ENCODE measurements around the gene PKNOX2.

The PKNOX2 gene

GRCh38 chr11:125177543-125177942 lies 13.0 kb downstream of the PKNOX2 start:
- no peak for TF ChIP-seq CTCF (conservative IDR thresholded peaks at IDR 0.05; ENCODE audit: low read depth, low read length)
- DNase-seq (ENCODE audit: low read depth), result no peak
- no peak overlapping the region for H3K4me3 ChIP-seq (ENCODE audit: low read depth, low read length)

DNA sequence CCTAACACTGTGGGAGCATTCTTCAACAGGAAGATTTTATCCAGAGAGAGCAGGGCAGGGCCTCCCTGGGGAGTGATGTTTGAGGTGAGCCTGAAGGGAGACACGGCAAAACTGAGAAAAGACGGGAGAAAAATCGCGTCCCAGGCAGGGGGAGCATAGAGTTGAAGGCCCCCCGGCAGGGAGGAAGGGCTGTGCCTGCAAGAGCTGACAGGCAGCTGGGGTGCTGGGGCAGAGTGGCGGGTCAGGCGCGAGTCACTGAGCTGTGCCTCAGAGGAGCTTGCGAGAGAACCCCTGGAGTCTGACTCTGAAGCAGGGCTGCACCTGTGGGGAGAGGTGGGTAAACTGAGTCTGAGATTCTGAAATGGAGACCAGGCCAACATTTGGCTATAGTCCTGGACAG lies 14.8 kb downstream of the PKNOX2 start:
- no peak for DNase-seq (ENCODE audit: low read depth)
- TF ChIP-seq CTCF (conservative IDR thresholded peaks at IDR 0.05; ENCODE audit: low read depth, low read length), result no peak
- H3K4me3 ChIP-seq (ENCODE audit: low read depth, low read length), result no peak overlapping the region

- no peak for DNase-seq (ENCODE audit: low read depth)
- no peak for TF ChIP-seq CTCF (conservative IDR thresholded peaks at IDR 0.05; ENCODE audit: low read depth, low read length)
- no peak overlapping the region for H3K4me3 ChIP-seq (ENCODE audit: low read depth, low read length)
Measured at GRCh38 chr11:125179895-125180294, 15.3 kb downstream of the PKNOX2 start.

DNA sequence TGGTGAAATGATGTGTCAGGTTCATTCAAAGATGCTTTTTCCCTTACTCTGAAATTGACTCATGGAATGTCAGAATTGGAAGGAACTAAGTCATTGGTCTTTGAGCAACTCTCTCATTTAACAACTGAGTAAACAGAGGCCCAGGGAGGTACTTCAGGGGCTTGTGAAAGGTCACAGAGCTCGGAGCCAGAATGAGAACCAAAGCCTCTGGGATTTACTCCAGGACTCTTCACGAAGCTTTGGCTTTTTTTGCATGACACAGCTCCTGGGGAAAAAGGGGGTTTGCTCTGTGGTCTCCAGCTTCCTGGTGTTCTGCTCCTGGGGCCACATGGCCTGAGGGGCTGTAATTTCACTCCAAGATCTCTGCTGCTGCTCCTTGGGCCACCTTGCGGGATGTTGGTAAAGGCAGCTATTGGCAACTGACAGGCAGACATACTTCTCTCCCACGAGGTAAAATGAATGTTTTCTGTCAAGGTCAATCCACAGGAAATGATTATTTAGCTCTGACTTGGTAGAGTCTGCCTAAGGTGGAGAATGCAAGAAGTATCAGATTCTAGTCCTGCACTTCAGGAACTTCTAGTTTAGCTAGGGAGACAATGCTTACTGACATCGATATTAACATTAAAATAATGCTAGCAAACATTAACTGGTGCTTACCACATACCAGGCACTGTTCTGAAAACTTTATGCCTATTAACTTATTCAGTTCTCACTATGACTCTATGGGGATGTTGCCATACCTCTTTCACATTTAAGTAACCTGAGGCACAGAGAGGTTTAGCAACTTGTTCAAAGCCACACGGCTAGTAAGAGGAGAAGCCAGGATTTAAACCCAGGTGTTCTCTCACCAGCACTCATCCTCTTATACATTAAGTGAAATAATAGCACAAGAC lies 16.1 kb downstream of the PKNOX2 start:
- no peak overlapping the region for H3K4me3 ChIP-seq (ENCODE audit: low read depth, low read length)
- DNase-seq (ENCODE audit: low read depth), result peak; percentile 81
- peak; percentile 27 for TF ChIP-seq CTCF (conservative IDR thresholded peaks at IDR 0.05; ENCODE audit: low read depth, low read length)

DNA sequence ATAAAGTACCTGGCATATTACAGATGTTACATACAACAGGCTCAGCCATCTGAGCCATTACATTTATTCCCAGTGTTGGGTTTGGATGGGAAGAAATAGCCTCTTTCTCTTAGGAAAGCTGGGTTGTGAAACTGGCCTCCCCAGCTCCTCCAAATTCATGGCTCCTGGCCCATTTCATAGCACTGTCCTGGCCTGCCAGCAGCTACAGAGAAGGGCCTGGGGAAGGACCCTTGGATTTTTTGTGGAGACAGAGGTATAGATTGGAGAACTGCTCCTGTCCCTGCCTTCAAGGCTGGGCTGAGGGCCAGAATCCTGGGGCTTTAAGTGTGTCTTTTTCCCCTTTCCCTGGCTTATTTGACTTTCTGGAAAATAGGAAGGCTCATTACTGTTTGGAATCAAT lies 18.0 kb downstream of the PKNOX2 start:
- no peak for DNase-seq (ENCODE audit: low read depth)
- TF ChIP-seq CTCF (conservative IDR thresholded peaks at IDR 0.05; ENCODE audit: low read depth, low read length), result no peak
- no peak overlapping the region for H3K4me3 ChIP-seq (ENCODE audit: low read depth, low read length)

DNA sequence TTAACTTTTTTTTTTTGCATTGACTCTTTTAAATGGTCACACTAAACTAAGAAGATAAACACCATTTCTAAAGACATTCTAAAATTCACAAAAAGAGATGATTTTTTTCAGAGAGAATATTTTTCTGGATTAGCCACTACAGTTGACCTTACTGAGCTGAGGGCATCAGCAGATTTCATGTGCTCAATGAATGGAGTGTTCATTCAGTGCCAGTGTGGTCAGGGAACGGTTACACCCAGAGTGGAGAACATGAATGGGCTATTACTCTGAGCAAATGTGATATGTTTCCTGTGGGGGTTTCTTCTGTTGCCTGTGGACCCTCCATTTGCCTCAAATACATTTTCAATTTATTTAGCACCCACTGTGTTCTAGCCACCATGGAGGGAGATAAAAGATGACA lies 19.1 kb downstream of the PKNOX2 start:
- TF ChIP-seq CTCF (conservative IDR thresholded peaks at IDR 0.05; ENCODE audit: low read depth, low read length), result no peak
- H3K4me3 ChIP-seq (ENCODE audit: low read depth, low read length), result no peak overlapping the region
- DNase-seq (ENCODE audit: low read depth), result no peak

DNA sequence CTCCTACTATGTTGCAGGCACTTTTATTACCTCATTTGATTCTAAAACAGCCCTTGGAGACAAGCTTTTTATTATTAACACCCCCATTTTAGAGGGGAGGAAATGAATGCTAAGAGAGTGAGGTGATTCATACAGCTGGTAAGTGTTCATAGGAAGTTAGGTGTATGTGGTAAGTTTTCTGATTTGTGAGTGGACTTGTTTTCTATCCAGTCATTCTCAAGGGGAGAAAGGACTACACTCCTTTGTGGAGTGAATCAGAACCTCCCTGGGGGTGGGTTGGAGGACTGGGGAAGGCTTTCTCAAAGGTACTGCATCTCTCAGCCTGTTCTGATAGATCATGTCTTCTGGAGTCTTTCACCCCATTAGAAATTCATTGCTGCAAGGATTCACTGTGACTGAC lies 23.5 kb downstream of the PKNOX2 start:
- H3K4me3 ChIP-seq (ENCODE audit: low read depth, low read length), result no peak overlapping the region
- TF ChIP-seq CTCF (conservative IDR thresholded peaks at IDR 0.05; ENCODE audit: low read depth, low read length), result no peak
- DNase-seq (ENCODE audit: low read depth), result no peak
